HG03159 (cell line): ENCODE measurements around the gene DSCAM.

Experiments
- ATAC-seq: cut with Tn5 transposase; IDR thresholded peaks from one replicate; pipeline ENCODE4 v1.9.1; 2021; ENCODE audit warnings: mild to moderate bottlenecking, moderate library complexity; ENCODE audit not compliant: unreplicated experiment

DSCAM gene

GRCh38 chr21:40770435-40771055 is 76.4 kb downstream of the DSCAM start:
- no peak for ATAC-seq

DNA sequence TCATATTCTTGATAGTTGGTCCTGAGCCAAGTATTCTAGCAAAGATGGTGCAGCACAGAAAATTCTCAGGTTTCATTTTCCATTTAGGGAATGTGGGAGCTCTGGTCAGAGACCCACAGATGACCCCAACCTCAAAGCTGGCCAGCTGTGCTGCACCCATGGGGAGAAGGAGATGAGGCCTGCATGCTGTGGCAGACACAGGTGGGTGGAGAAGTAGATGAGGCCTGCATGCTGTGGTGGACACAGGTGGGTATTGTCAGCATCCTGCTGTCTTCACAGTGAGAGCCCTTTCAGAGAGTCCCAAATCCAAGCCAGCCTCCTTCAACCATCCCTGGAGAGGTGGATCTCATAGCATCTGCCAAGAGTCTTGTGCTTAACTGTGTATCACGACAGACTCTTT is 77.7 kb downstream of the DSCAM start:
- no peak for ATAC-seq

DNA sequence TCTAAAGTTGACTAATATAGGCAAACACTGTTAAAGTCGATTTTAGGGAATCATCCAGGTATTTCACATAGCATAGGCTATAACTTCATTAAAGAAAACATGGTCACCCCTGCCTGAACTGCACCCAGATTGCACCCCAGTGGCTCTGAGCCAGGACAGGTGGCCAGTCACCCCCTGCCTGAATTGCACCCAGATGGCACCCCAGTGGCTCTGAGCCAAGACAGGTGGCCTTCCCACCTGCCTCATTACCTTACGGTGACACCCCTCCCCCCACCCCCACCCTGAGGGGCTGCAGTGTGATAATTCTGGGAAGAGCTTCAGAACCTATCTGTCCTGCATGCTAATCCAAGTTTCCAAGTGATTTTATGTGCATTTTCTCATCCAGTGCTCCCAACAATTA is 78.9 kb downstream of the DSCAM start:
- no peak for ATAC-seq

- ATAC-seq = no peak
Measured at GRCh38 chr21:40766381-40766780, 80.6 kb downstream of the DSCAM start.

DNA sequence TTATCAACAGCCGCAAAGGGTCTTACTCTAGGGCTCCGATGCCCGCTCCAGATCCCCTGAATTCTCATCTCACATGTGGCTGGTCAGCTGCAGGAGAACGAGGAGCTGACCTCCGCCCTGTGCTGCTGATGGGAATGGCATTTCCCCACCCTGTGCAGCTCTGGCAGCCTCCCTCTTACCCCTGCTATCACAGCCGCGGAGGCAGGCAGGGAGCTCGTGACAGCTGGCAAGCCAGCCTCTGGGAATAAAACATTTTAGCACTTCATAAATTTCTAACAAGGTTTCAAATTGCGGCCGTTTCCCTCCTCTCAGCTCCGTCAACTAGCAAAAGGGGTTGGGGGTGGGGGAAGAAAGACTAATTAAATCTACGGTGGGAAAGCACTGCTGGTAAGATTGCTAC is 81.1 kb downstream of the DSCAM start:
- ATAC-seq = no peak

GRCh38 chr21:40760821-40761220 is 86.1 kb downstream of the DSCAM start:
- no peak for ATAC-seq

GRCh38 chr21:40759061-40759460 is 87.9 kb downstream of the DSCAM start:
- no peak for ATAC-seq

GRCh38 chr21:40757366-40757765 is 89.6 kb downstream of the DSCAM start:
- ATAC-seq = no peak

GRCh38 chr21:40754466-40754865 is 92.5 kb downstream of the DSCAM start:
- no peak for ATAC-seq

DNA sequence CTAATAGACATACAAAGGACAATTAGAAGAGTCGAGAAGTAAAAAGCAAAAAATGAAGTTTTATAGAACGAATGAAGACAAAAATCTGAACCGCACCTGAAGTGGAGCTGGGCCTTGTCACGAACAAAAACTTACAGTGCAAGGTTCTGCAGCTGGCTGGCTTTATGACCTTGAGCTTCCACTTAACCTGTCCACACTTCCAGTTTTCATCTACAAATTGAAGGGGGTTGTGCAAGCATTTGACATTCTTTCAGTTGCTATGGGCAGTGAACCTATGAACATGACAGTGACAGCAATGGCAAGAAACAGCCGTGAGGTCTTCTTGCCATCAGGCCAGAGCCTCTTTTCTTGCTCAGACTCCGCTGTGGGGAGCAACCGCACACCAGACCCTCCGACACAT is 93.2 kb downstream of the DSCAM start:
- ATAC-seq = no peak

- no peak for ATAC-seq
Measured at GRCh38 chr21:40752125-40752524, 94.8 kb downstream of the DSCAM start.

GRCh38 chr21:40751221-40751620 is 95.7 kb downstream of the DSCAM start:
- ATAC-seq = no peak

- no peak for ATAC-seq
Measured at GRCh38 chr21:40736145-40736544, 110.8 kb downstream of the DSCAM start.

DNA sequence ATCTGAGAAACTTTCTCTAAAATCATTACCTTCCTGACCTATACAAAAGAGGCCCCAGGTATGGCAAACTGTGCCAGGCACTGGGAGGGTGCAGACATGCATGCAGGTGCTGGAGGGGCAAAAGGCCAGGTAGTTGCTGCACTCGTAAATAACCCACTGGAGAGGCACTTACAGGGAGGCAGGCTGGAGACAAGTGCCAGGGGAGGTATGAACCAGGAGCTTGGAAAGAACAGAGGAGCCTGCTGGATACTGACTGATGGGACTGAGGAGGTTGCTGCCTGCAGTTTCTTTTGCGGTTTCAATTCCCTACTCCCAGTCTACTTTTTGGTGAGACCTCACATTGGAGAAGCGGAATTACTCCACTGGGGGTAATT is 113.9 kb downstream of the DSCAM start:
- no peak for ATAC-seq

DNA sequence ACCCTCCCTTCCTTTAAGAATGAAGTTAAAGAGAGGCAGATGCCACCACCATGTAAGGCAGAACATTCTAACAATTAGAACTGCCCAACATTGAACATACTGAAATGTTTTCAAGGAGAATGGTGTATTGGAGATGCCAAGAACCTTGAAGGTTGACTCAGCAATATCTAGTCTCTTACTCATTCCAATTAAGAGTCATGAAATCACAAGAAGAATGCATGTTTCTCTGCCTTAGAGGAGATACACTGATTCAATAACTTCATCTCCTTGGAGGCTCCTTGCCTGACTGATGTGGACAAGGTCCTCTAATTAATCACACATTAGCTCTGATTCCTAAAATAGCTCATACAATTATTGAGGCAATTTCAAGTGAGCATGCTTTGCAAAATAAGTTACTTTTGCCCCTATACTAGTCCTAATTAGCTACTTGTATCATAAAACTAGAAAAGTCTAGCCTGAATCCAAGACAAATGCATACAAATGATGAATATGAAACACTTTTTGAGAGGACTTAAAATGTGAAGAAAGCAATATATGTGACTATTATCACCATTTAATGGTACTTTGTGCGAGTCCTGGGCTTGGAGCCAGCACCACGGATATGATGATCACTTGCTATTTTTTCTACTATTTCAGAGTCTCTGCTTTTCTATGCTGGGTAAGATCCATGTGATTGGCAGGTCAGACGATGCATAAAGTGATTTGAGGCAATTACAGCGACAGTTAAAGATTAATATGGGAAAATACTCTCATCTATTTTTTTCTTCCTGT is 114.5 kb downstream of the DSCAM start:
- ATAC-seq = no peak

GRCh38 chr21:40731206-40731605 is 115.8 kb downstream of the DSCAM start:
- no peak for ATAC-seq

DNA sequence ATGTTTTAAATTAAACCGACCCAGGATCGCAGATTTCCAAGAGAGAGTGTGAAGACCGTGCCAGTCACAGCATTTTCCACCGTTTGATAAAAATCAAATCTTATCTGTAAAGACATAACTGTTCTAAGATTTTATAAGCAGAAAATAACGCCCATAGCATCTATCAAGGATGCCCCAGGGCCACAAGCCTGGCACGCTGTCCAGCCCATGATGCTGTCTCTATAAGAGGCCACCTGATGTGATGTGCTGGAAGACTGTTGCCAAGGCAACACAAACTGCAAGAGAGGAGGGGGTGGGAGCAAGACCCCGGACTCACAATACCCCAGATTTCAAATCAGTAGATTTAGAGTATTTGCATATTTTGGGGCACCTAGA is 116.5 kb downstream of the DSCAM start:
- ATAC-seq = no peak

DNA sequence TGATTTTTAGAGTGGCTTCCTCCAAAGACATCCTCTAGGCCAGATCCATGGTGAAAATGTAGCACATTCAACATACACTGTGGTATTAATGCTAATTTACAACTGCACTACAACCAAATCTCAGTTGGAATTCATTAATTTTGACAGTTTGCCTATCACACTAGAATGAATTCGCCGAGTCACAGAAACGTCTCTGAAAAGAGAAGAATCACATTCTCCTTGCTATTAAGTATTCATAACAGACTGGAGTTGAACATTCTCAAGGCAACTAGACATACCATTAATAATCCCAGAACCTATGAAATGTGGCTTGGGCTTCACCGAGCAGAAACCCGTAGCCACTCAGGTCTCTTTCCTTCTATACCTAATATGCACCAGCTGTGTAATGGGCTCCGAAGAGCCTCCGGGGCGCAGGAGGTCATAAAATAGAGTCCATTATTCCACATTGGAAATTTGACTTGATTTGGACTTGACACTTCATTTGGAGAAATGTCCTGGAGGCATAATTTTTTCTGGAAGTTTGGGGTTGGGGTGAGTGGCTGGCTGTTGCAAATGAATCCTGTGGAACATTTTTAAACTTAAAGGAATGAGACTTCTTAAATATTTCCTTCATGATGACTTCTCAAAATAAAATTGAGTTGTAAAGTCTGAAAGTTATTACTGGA is 117.1 kb downstream of the DSCAM start:
- ATAC-seq = no peak

- ATAC-seq = no peak
Measured at GRCh38 chr21:40723966-40724365, 123.0 kb downstream of the DSCAM start.

DNA sequence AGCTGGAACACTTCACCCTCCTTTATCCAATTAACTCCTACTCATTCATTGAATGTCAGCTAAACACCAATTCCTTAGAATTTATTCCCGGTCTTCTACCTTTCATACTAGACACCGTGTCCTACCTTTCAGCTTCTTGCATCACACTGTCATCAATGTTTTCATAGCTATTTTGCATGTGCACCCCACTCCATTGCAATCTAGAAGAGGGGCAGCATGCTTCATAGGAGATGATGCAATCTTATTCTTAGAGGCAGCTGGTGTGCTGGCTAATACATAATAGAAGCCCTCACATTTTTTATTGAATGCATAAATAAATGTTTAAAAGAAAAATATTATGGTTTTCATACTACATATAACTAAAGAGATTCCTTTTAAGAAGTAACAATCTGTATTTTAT is 123.6 kb downstream of the DSCAM start:
- no peak for ATAC-seq

DNA sequence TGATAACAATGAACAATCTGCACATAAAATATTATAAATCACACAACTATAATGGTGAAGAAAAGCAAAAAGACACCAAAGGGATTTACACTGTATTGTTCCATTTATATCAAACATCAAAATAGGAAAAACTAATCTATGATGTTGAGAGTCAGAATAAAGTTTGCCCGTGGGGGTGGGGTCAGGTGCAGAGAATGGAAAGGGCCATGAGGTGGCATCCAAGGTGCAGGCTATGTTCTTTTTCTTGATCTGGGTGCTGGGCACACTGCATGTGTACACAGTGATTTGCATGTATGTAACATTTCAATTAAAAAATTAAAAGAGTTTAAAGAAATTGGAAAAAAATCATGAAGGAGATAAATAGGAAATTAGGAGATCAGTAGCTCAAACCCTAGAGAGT is 127.3 kb downstream of the DSCAM start:
- ATAC-seq = no peak

DNA sequence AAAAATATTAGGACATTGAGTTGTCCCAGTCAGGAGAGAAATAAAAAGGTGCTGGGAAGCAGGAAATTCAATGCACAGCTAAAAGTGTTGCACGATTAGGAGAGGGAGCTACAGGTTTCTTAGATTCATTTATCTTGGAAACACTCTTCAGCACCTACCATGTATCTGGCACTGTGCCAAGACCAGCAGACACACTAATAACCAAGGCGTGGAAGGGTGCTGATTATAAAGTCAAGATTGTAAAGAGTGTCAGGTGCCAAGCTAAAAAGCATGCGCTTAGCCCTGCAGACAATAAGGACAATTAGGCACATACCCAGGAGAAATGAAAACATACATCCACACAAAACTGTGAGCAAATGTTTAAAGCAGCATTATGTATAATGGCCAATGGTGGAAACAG is 129.9 kb downstream of the DSCAM start:
- no peak for ATAC-seq
